RCC 7860 (cell line): ENCODE measurements around the gene C20orf141.
A peak's percentile ranks its signal among the peaks of the same experiment; 100 is the strongest.
"Not testable (repeated sequence)": the region's sequence is repeated elsewhere in the genome, so short reads cannot be mapped to it uniquely, and the experiment has no call there.

ENCODE experiments used
- DNase-seq: peaks from one replicate; pipeline ENCODE4 v3.0.0-alpha.2; 2015; ENCODE audit warnings: low spot score
- FAIRE-seq: peaks from 2 replicates; lab custom pipeline; 2012; peaks lifted over from hg19 to GRCh38; lab: Jason Lieb, UNC

C20orf141 gene, protein sequence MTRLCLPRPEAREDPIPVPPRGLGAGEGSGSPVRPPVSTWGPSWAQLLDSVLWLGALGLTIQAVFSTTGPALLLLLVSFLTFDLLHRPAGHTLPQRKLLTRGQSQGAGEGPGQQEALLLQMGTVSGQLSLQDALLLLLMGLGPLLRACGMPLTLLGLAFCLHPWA

DNA sequence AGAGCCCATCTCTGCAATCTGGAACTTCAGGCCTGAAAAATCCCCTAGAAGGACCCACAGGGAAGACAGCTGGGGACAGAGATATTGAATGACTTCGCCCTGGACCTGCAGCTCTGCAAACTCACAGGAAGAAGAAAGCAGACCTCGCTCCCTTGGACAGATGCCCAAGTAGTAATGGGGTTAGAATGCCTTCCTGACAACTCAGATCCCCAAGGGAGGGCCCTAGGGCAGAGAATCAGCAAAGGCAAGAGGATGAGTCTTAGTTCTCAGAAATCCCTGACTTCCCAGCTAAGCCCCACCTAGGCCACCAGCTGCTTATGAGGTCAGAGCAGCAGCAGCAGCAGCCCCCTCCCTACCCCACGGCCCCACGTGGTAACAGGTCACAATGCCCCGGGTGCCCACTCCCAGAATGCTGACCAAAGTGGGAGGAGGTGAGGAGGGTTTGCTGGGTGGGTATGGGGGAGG is at the start of gene C20orf141:
C20orf141 (plus strand) TSS at position 401 of the 465 bp plus-strand sequence. CDS start 198 bp downstream, outside the sequence.
- FAIRE-seq (no peak), DNase-seq (peak; percentile 73)

DNA sequence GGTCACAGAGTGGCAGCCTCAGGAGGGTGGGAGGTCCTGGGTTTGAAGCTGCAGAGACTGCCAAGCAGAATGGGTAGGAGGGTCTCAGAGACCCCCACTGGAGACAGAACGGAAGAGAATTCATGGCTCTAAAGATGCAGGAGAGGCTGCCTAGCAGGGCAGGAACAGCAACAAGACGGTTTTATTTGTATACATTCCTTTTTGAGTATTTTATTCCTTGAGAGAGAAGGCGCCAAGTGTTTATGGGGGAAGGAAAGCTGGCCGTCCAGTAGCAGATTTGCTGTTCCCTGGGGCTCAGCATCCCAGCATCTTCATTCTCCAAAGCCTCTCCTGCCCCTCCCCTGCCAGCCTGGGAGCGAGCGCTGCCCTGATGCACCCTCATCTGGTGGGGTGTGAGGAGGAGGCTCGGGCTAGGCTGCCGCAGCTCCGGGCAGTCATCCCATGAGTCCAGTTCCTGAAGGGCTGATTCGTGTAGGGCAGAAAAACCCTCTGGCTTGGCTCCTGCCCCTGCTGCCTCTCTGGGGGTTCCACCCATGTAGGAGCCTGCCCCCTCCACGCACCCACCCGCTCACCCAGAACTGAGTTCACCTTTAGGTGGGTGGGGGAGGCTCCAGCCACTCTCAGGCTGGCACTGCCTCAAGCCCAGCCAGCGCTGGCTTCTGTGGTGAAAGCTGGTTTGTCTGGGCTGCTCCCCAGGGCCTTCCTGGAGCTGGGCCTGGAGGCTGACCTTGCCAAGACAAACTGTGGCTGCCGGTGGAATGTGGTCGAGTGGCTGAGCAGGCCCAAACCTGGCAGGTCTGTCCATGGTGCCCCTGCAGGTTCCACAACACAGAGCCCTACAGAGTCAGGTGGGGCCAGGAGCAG is 46.8 kb upstream of the C20orf141 start:
- no peak for DNase-seq
- no peak for FAIRE-seq

DNA sequence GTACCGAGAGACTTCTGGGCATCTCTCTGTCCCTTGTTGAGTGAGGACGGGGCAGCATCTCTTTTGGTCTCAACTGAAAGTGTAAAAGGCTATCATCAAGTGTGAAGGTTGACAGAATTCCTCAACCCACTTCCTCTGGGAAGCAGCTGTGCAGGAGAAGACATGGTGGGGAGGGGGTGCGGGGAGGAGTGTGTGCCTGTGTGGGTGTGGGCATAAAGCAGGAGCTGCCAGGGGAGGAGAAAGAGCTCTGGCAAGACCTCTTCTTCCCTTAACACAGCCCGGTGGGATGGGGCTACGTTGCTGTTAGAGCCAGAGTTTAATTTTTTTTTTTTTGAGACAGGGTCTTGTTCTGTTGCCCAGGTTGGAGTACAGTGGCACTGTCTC is 46.2 kb upstream of the C20orf141 start:
- no peak for FAIRE-seq
- DNase-seq, result no peak

DNA sequence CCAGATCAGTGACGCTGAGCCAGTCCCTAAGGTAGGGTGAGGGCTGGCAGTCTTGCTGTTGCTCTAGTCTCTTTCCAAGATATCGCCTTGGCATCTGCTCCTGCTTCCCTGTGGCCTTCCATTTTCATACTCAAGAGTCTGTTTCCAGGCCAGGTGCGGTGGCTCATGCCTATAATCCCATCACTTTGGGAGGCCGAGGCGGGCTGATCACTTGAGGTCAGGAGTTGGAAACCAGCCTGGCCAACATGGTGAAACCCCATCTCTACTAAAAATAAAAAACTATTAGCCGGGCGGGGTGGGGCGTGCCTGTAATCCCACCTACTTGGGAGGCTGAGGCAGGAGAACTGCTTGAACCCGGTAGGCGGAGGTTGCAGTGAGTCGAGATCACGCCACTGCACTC is 44.7 kb upstream of the C20orf141 start:
- not testable (repeated sequence) for DNase-seq, FAIRE-seq

DNA sequence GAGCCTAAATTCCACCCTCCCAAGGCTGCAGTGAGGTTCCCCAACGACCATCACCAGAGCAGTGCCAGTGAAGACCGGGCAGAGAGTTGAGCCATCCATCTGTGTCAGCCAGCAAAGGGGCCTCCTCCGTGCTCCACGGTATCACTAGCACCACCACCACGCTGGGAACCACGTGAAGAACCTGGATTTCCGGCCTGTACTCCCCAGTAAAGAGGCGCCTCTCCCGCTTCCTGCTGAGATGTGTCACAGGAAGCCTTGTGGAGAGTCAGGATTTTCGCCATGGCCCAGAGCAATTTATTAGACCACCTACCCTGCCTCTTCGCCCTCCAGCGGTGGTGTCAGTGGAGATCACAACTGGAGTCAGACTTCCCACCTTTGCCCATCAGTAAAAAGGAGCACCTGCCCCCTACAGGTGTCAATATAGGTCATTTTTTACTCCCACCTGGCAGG is 43.1 kb upstream of the C20orf141 start:
- FAIRE-seq, result no peak

DNA sequence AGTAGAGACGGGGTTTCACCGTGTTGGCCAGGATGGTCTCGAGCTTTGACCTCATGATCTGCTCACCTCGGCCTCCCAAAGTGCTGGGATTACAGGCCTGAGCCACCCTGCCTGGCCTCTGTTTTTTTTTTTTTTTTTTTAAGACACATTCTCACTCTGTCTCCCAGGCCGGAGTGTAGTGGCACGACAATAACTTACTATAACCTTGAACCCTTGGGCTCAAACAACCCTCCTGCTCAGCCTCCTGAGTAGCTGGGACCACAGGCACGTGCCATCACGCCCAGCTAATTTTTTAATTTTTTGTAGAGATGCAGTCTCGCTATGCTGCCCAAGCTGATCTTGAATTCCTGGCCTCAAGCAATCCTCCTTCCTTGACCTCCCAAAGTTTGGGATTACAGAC is 41.0 kb upstream of the C20orf141 start:
- DNase-seq, result no peak
- no peak for FAIRE-seq

More for the DNA sequence above, 43.1 kb upstream of the C20orf141 start:
- no peak for DNase-seq

DNA sequence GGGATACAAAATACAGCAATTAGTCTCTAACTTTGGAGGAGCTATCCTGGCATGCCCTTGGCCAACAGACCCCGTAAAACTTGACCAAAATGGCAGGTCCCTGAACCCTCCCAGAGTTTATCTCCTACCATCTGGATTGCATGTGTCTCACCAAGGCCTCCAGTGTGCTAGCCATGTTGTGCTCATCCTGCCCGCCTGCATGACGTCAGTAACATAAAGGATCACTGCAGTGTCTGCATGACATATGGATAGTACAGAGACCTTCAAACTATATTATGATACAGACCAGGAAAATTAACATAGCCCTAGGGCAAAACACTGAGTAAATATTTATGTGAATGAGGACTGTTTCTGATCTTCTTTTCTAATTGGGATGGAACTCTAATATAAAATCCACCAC is 39.6 kb upstream of the C20orf141 start:
- FAIRE-seq (no peak), DNase-seq (no peak)

DNA sequence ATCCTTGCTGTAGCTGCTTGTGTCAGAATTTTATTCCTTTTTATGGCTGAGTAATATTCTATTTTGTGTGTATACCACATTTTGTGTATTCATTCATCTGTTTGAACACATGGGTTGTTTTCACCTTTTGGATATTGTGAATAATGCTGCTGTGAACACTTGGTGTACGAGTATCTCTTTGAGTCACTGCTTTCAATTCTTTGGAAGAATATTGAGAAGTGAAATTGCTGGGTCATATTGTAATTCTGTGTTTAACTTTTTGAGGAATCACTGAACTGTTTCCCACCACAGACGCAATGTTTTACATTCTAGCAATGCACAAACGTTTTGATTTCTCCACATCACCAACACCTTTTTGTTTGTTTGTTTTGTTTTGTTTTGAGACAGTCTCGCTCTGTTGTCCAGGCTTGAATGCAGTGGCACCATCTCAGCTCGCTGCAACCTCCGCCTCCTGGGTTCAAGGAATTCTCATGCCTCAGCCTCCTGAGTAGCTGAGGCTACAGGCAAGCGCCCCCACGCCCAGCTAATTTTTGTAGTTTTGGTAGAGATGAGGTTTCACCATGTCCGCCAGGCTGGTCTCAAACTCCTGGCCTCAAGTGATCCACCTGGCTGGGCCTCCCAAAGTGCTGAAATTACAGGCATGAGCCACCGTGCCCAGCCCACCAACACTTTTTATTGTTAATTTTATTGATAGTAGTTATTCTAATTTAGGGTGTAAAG is 36.0 kb upstream of the C20orf141 start:
- no peak for FAIRE-seq
- no peak for DNase-seq

DNA sequence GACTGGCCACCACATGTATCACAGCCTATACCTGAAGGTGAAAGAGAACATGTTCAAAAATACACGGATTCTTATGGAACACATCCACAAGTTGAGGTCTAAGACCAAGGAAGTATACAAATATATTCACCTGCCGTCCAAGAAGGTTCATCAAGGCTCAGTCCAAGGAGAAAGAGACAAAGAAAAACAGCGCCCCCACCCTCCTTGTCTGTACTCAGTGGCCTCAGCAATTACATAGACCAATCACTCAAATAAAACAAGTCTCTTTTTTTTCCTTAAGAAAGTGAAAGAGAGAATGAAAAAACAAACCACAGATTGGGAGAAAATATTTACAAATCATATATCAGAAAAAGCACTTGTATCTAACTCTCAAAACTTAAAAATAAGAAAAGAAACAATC is 33.8 kb upstream of the C20orf141 start:
- no peak for FAIRE-seq
- DNase-seq, result no peak

DNA sequence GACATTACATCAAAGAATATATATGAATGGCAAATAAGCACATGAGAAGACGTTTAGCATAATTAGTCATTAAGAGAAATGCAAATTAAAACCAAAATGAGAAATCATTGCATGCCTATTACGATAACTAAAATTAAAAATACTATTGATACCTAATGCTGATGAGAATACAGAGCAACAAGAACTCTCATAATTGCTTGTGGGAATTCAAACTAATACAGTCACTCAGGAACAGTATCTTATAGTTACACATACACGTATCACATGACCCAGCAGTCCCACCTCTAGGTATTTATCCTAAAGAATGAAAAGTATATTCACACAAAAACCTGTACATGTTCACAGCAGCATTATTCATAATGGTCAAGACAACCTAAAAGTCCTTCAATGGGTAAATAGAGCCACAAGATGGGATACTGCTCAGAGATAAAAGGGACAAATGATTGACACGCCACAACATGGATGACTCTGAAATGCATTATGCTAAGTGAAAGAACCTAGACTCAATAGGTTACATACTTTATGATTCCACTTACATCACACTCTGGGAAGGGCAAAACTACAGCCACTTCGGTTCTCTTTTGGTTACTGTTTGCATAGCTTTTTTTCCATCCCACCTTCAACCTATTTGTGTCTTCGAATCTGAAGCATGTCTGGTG is 30.8 kb upstream of the C20orf141 start:
- no peak for DNase-seq
- no peak for FAIRE-seq

DNA sequence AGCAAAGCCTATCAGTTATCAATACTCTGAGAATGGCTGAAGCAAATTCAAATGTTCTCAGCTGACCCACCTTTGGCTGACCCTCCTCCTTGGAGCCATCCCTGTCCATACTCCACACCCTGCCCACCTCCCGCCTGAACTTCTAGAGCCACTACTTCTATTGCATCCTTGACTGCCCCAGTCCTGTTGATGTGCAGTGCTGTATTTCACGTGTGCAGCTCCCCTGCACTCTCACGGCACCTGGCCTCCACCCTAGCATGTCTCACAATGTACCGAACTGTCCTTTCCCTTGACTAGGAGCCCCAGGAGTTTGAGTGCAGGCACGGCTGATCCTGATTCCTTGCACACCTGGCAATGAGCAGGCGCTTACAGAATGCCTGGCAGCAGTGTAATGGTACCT is 21.3 kb upstream of the C20orf141 start:
- DNase-seq, result no peak
- no peak for FAIRE-seq

DNA sequence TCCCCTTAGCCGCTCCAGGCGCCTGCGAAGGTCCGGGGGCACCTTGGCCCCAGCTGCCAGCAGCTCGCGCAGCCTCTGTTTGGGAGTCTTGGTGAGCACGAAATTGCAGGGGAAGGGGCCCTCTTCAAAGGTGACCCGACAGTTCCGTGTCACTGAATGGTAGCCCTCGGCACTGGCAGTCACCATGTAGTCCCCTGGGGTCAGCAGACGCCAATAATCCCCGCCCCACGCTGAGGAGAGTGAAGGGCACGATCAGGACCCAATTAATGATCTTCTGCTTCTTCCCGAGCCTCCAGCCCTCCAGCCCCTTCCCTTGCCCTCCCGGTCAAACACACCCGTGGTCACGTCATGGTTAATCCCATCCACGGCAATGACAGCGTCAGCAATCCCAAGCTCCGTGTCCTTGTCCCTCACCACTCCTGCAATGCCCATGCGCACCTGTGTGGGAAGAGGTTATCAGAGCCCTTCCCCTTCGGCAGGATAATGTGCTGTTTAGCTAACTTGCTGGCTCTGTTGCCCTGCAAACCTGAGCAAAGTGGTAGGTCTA is 20.5 kb upstream of the C20orf141 start:
- DNase-seq, result no peak
- FAIRE-seq, result no peak

DNA sequence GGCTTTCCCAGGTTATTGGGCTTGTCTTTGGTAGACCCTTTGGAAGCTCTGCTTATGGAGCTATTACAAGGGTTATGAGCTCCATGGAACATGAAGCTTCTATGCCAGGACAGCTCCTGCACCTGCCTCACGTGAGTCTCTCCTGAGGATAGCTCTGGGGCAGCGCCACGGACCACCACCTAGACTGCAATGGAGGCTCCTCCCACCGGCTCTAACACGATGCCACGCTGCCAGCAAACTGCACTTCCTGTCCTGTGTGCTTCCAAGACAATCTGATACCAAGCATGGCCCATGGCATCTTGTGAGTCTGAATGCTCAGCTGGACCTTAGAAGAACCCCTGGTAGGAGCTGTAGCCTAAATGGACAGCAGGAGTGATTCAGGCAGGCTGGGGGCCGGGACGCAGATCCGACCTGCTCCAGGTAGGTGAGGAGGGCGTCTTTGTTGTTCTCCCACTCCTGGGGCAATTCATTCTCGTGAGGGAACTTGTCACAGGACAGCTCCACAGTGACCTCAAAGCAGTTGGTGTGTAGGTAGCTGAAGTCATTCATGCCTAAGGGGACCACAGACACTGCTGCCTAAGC is 19.8 kb upstream of the C20orf141 start:
- DNase-seq, result no peak
- FAIRE-seq, result no peak

DNA sequence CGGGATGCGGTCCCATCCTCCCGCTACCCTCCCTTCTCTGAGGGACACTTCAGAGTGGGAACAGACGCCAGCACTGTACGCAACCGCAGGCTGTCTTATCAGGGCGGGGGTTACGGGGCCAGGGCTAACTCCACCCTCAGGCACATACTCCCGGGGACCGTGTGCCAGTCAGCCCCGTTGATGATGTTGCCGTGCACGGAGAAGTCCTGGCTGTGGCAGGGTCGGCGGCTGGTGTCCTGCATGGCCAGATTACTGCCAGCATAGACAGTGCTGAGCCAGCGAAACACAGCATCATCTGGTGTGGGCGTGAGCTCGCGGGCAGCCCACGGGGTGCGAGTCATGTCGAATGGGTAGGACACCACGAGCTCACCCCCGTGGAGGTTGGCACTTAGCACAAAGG is 19.3 kb upstream of the C20orf141 start:
- no peak for DNase-seq
- no peak for FAIRE-seq

DNA sequence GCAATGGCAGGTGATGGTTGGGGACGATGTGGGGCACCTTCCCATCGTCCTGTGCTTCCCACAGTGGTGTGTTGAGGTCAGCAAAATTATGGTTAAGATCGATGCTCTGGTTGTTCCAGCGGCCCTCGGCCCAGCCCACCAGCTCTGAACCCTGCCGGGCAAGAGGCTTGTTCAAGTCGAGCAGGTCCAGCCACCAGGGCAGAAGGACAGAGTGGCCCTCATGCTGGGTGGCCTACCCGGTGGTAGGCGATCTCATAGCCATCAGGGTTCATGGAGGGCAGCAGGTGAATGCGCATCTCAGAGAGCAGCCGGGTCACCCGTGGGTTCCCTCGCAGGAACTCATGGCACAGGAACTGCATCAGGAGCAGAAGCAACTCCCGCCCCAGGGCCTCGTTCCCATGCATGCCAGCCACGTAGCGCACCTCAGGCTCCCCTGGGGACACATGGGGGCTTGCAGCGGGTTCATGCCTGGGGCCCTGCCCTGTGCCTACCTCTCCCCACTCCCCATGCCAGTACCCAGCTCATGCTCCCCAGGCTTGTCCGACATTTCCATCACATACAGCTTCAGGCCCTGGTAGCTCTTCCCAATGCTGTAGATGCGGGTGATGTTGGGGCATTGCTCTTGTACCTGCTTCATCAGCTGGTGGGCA is 18.7 kb upstream of the C20orf141 start:
- DNase-seq (no peak), FAIRE-seq (no peak)

DNA sequence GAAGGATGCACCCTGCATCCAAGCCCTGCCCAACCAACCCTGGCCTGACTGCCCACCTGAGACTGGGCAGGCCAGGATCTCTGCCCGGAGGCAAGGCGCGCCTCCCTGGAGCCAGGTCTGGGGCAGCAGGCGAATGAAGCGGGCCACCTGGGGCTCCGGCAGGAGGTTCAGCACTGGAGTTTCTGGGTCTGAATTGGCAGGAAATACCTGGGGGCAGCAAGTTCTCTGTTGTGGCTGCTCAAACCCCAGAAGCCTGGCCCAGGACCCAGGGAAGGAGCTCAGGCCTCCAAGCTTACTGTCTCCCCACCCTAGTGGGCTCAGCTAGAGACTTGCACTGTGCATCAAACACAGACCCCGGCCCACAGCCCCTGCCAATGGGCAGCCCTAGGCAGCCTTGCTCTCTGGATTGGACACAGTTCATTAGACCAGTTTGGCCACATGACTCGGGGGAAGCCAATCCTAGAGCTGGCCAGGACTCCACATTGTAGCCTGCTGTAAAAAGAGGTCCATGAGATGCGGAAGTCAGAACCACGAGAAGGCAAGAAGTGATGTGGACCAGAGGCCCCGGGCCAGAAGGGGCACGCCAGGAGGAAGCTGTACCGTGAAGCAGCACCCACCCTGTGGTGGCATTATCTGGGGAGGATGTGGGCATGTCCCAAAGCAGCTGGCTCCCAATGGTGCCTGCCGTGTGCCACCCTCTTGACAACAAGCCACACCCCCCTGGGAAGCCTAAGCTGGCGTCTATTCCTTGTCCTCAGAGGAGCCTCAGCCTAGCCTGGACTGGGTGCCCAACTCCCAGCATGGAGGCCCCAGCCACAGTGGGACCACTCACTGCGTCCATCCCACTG is 17.4 kb upstream of the C20orf141 start:
- FAIRE-seq (no peak), DNase-seq (no peak)

DNA sequence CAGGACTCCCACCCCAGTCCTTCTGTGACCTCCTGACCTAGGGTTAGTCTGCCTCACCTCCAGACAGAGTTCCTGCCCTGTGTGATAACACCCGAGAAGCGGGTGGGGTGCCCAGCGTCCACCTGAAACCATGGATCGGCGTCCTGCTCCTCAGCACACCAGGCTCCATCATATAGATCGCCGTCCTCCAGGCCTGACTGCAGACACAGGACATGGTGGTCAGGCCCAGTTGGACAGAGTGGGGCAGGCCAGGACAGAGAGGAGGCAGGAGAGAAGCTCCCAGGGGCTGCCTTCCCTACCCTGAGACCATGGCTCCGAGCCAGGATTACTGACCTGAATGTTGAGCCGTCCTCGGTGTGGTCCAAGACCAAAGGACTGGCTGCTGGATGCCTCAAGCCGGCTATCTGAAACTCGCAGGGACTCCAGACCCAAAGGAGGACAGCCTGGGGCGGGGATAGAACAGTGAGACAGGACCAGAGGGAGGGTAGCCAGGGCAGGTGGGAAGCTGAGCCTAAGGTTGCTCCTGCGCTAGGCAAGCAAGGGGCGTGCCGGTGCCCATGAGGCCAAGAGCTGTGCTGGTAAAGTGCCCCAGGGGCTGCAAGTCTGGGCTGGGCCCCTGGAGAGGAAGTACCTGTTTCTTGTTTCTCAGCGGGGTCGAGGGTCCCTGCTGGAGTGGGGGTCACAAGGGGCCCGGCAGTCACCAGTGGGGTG is 16.5 kb upstream of the C20orf141 start:
- FAIRE-seq (no peak), DNase-seq (no peak)

DNA sequence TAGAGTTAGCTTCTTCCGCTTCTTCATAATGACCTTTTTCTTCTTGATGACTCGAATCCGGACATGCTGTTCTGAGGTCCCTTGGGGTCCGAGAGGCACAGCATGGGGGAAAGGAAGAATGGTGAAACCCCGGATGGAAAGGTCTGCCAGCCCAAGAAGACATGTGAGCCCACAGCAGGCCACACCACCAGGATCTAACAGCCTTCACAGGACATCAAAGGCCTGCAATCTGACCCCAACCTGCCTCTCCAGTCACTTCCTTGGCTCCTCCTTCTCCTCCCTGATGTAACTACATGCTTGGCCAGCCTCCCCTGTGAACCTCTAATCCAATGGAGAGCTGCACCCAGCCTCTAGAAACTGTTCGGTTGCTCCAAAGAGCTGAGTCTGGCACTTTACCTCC is 16.0 kb upstream of the C20orf141 start:
- no peak for DNase-seq

More for the DNA sequence above, 16.0 kb upstream of the C20orf141 start:
- FAIRE-seq, result no peak
